Measurements from ENCODE around the gene RPS29.
"Not testable (repeated sequence)": the region's sequence is repeated elsewhere in the genome, so short reads cannot be mapped to it uniquely, and the experiment has no call there.

The RPS29 gene

DNA sequence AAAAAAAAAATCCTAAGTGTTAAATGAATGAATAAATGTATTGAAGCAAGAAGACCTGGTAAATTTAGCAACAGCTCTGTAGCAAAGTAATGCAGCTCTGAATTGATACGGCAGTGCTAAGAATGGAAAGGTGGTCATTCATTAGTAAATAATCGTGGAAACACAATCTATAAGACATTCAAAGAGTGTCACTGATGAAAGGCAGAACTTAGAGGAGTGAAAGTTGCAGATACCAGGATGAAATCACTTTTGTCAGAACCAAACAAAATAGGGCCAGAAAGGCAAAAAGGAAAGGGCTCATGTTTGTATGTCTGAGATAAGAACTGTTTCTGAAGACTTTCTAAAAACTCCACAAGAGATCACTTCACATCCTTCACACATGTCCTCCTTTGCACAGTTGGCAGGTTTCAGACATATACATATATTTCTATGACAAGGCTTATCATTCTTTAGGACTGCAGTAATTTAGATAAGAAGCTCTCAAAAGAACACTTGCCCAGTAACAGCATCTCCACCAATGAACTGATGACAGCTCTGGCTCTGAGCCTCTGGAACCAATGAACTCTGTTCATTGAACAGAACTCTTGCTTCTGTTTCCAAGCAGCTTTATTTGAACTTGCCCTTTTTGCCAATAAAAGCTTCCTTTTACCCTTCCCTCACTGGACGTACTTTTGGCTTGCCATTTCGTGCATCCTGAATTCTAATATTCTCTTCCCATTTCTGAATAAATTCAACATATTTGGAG lies 8.3 kb upstream of the RPS29 start:
- no peak for DNase-seq

DNA sequence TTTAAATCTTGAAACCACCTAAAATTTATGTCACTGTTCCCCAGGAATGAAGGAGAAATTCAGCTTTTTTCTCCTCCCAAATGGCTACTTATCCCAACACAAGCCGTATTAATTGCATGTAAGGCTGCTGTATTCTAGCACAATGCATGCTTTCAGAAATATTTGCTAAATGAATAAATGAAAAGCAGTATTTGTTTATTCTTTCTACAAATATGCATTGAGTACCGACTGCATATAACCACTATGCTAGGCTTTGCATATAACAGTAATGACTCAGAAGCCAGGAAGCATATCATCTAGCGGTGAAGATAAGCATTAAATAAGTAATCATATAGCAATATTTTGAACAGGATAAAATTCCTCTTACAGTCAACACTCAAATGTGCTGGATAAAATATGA lies 6.8 kb upstream of the RPS29 start:
- DNase-seq: no peak

DNA sequence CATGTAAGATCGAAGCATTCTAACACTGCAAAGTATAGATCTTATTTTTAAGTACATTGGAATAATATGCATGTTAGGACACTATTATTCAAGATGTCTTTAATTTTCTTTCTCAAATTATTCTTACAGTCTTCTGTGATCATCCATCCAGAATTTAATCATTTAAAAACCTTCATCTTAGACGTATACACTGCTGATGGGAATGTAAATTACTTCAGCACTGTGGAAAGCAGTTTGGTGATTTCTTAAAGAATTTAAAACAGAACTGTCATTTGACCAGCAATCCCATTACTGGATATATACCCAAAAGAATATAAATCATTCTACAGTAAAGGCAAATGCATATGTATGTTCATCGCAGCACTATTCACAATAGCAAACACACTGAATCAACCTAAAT lies 3.2 kb upstream of the RPS29 start:
- no peak for DNase-seq

DNA sequence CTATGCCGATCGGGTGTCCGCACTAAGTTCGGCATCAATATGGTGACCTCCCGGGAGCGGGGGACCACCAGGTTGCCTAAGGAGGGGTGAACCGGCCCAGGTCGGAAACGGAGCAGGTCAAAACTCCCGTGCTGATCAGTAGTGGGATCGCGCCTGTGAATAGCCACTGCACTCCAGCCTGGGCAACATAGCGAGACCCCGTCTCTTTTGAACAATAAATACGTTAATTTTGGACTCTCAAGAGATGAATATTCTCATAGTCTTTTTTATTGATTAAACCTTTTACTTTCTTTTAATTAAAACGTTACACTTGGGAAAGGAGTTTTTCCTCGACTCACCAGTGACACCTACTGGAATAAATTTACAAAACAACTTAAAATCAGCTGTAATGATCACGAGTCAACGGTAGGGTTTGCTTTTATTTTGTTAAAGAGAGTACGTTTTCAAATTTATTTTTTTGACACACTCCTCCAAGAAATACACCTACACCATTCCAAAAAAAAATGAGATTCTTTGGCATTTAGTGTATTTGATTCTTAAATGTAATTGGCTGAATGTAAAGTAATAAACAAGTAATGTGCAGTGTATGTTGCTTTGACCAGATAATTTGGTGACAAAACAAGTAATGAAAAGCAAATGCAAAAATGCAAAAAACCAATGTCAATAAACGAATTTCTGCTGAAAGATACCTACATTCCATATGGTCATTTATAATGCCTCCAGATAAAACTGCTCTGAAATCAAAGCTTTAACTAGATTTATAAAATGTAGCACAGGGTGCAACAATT lies 687 bp upstream of the RPS29 start:
- DNase-seq: peak; percentile 81

DNA sequence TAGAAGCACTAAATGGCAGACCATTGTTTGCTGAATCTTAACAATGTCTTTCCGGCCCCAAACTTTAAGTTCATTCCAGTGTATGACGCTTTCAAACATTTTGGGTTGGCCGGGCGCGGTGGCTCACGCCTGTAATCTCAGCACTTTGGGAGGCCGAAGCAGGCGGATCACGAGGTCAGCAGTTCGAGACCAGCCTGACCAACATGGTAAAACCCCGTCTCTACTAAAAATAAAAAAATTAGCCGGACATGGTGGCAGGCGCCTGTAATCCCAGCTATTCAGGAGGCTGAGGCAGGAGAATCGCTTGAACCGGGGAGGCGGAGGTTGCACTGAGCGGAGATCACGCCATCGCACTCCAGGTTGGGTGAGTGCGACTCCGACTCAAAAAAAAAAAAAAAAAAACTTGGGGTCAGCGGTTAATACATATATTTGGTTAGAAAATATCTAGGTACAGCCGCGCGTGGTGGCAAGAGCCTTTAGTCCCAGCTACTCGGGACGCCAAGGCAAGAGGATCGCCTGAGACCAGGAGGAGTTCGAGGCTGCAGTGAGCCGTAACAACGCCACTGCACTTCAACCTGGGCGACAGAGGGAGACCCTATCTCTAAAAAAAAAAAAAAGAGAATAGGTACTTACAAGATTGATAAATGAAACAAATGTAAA lies 1.1 kb downstream of the RPS29 start:
- not testable (repeated sequence) for DNase-seq

DNA sequence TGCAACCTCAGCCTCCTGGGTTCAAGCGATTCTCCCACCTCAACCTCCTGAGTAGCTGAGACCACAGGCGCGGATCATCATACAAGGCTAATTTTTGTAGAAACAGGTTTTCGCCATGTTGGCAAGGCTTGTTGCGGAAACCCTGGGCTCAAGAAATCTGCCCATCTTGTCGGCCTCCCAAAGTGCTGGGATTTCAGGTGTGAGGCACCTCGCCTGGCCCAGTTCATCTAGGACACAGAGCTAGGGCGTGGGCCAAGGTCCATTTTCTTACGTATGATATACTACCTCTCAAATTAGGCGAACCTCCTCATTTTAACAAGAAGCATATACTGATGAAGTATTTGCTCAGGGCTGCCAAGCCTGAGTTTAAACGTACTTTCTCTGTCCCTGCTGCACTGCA lies 2.1 kb downstream of the RPS29 start:
- no peak for DNase-seq

DNA sequence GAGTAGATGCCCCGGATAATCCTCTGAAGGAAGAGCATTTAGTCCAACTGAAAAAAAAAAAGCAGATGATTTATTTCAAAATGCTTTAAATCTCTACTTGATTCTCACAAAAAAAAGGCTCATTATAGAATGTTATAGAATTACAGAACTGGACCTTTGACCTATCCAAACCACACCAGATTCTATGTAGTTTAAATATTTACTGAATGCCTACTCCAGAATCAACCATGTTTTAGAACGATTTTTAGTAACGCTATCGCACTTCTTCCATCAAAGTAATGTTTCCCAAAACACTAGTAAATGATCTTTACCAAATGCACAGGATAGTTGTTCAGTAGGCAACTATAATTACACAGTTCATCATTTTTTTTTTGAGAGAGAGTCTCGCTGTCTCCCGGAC lies 2.6 kb downstream of the RPS29 start:
- no peak for DNase-seq

DNA sequence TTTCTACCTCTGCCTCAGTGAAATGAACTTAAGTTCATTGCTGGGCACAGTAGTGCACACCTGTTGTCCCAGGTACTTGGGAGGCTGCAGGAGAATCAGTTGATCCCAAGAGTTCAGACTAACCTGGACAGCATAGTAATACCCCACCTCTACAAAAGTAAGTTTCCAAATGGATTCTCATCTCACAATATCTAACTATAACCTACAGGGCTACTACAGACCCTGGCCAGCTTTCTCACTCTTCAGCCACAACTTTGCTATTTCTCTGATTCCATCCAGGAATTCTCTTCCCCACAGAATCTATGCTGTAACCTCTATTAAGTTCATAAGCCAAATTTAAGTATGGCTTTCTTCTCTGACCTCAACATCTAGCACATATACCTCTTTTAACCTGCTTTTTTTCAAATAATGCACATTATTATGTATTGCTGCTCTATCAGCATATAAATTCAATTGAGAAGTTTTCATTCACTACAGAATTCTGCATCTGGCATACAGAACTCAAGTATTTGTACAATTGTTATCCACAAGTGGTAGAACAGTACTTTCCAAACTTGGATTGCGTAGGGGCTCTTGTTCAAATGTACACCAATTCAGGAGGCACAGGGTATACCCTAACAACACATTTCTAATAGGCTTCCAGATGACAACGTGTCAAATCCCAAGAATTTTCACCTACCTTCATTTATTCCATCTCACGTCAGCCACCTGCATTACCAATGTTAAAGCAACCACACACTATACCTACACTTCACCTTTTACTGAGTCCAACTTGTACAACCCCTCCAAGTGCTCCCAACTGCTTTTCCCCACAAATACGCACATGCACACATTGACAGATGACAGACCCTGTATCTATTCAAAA lies 3.8 kb downstream of the RPS29 start:
- DNase-seq: no peak

DNA sequence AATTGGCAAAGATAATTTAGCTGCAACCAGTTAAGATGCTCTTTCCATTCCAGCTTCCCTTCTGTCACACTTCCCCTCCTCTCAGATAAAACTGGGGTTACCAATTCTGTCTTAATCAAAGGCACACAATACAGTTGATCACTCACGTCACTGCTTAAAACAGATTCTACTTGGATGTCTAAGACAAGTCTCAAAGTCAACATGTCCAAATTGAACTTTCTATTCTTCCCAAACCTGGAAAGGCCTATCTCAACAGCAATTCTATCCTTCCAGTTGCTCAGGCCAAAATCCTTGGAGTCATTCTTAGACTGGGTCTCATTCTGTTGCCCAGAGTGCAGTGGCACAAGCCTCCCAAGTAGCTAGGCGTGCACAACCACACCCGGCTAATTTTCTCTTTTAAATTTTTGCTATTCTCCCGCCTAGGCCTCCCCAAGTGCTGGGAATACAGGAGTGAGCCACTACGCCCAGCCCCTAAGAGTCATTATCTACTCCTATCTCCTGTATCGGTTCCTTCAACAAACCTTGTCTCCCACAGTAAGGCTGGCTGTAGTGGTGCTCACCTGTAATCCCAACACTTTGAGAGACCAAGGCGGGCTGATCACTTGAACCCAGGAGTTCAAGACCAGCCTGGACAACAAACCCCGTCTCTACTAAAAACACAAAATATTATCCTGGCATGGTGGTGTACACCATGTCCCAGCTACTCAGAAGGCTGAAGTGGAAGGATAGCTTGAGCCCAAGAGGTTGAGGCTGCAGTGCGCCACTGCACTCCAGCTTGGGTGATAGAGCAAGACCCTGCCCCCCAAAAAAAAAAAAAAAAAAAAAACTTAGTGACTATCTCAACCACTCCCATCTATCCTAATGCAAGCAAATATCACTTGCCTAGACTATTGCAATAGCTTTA lies 4.7 kb downstream of the RPS29 start:
- DNase-seq: no peak

DNA sequence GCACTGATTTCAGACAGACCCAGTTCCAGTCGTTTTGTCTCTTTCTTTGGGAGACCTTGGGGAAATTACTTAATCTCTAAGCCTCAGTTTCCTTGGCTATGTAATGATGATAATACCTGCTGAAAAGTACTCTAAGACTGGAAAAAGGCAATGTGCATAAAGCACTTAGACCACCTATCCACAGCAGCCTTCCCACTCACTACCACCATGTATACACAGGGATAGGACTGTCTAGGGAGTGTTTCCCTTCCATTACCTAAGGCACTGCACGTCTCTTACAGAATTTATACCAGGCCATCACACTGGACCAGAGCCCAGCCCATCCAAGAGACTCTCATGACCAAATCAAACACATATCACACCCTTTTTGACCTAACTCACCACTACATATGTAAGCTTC lies 6.3 kb downstream of the RPS29 start:
- no peak for DNase-seq

DNA sequence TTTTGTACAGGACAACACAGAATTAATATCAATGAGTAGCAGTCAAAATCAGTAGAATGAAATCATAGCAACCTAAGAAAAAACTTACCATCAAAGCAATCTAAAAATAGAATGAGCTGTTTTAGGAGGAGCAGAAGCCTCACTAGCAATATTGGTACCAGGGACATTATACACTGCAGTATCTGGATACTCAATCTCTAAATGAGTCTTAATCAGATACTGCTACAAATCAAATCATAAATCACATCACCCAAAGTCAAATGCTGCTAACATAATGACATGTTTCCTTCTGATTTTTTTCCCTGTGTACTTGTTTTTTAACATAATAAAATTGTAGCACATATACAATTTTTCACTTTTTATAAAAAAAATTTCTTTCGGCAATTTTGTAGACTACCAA lies 8.0 kb downstream of the RPS29 start:
- no peak for DNase-seq

DNA sequence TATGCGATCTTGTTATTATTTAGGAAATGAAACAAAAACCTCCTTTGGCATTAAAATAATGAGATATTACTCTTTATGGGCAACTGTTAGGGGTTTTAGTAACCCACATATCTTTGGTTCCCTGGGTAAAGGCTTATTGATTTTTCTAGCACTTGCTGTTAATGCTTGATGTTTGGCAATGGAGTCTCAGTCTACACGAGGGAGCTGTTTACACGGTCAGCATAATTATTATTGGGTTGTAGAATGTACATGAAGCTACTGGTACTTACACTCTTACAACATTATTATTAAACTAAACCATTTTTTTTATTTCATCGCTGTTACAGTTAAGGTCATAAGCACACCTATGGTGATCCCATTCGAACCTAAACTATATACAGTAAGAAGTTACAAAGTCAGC lies 12.1 kb downstream of the RPS29 start:
- no peak for DNase-seq

DNA sequence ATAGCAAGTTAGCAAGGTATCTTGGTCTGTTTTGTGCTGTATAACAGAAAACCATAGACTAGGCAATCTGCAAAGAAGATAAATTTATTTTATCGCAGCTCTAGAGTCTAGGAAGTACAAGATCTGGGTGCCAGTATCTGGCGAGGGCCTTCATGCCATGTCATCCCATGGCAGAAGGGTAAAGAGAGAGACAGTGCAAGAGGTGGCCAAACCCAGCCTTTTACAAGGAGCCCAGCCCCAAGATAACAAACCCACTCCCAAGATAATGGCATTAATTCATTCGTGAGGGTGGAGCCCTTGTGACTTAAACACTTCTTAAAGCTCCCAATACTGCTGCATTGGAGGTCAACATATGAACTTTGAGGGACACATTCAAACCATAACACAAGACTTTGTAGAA lies 16.9 kb downstream of the RPS29 start:
- DNase-seq: no peak

DNA sequence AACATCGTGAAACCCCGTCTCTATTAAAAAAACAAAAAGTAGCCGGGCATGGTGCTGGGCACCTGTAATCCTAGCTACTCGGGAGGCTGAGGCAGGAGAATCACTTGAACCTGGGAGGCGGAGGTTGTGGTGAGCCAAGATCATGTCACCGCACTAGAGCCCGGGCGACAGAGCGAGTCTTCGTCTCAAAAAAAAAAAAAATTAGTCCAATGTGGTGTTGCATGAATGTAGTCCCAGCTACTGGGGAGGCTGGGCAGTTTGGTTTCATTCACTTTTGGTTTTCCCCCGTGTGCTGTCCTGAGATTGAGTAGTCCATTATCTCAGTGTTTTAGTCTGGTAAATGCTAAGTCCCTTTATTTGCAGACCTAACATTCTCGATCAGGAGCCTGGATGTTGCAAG lies 19.5 kb downstream of the RPS29 start:
- no peak for DNase-seq

DNA sequence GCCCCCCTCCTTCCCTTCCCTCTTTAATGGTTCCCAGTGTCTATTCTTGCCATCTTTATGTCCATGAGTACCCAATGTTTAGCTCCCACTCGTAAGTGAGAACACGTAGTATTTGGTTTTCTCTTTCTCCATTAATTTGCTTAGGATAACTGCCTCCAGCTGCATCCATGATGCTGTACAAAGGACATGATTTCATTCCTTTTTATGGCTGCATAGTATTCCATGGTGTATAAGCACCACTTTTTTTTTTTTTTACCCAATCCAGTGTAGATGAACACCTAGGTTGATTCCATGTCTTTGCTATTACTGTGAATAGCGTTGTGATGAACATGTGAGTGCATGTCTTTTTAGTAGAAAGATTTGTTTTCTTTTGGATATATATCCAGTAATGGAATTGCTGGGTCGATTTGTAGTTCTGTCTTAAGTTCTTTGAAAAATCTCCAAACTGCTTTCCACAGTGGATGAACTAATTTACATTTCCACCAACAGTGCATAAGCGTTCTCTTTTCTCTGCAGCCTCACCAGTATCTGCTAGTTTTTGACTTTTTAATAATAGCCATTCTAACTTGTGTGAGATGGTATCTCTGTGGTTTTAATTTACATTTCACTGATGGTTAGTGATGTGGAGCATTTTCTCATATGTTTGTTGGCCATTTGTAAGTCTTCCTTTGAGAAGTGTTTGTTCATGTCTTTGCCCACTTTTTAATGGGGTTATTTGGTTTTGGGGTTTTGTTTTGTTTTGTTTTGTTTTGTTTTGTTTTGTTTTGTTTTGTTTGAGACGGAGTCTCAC lies 26.0 kb downstream of the RPS29 start:
- no peak for DNase-seq

DNA sequence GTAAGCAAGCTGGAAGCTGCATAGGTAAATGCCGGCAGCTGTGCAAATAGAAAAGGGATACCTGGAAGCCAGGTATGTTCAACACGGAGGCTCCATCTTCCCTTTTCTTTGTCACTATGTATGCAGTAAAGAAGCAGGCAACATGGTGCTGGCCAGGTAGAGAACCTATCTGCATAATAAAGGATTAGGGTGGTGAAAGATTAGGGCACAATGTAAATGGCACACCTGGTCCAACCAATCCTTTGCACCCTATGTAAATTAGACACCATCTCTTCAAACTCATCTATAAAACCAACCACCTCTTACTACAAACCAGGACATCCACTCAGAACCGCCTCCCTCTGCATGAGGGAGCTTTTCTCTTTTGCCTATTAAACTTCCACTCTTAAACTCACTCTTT lies 32.3 kb downstream of the RPS29 start:
- DNase-seq: no peak

DNA sequence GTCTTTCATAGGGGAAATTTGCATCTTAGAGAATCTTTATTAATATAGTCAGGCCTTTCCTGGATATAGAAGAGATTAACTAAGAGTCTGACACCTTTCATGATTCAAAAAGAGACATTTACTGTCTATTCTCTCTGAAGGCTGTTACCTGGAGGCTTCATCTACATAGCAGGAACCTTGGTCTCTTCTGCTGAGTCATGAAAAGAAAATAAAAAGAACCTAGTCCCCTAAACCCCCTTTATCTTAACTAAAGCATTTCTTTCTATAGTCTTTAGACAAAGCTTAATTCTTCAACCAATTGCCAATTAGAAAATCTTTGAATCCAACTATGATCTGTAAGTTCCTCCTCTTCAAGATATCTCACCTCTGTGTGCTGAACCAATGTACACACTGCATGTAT lies 33.1 kb downstream of the RPS29 start:
- no peak for DNase-seq

DNA sequence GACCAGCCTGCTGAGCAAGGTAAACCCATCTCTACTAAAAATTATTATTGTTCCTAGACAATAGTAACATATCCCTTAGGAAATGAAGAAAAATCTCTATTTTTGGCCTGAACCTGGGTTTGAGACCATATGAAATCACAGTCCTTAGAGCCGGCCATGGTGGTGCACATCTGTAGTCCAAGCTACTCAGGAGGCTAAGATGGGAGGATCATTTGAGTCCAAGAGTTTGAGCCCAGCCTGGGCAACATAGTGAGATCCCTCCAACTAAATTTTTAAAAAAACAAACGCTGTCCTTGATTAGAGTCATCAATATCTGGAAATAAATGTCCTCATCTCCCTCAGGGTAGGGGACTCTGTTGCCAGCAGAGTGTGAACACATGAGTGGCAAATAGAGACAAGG lies 34.6 kb downstream of the RPS29 start:
- no peak for DNase-seq

DNA sequence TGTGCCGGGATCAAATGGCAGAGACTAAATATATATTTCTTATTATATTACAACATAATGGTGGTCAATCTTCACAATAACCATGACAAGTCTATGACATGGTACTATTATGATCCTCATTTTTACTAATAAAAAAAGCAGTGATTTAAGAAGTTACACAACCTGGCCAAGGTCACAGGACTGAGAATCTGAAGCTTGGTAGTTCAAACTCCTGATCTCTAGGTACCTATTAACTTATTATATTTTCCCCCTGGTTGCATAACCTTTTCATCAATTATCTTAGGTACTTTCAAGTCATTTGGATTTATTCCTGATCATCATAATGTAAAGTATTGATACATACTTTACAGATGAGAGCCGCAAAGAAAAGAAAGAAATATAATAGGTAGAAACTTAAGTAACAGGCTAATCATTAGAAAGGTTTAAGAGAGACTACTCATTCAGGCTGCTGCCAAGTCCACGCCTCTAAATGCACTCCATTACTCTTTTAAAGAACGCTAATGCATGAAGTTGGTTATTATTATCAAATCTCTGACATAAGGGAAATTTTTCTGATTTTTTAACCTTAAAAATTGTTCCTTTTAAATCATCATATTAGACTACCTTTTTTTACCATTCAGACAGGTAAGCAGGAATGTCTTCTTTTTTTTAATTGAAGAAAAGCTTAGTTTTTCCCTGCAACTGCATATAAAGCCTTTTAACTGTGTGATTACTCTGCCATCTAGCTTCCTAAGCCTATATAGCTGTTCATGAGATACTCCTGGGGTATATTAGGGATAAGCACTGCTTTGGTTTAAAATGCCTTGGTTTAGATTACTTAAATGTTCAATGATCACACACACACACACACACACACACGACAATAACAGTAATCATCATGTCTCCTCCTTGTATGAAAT lies 35.6 kb downstream of the RPS29 start:
- DNase-seq: no peak

DNA sequence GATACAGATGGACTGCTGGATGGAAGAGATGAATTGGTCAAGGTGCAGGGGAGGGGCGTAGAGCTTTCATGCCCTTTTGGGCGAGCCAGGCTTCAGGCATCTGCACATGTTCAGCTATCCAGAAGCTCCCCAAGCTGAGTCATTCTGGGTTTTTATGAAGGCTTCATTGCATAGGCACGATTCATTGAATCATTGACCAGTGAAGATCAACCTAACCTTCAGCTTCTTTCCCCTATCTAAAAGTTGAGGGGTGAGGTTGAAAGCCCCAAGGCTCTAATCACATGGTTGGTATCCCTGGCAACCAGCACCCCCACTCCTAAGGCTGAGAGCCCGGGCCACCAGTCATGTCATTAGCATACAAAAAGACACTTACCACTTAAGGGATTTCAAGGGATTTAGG lies 36.3 kb downstream of the RPS29 start:
- DNase-seq: no peak
